Measurements from ENCODE around the gene ESYT2.

The ESYT2 gene

GRCh38 chr7:158821171-158822031 lies 7.9 kb downstream of the ESYT2 start:
- no peak for DNase-seq

GRCh38 chr7:158820656-158821055 lies 8.7 kb downstream of the ESYT2 start:
- no peak for DNase-seq

GRCh38 chr7:158819571-158820203 lies 9.6 kb downstream of the ESYT2 start:
- no peak for DNase-seq

GRCh38 chr7:158818325-158819213 lies 10.7 kb downstream of the ESYT2 start:
- peak; percentile 61 to 70 for DNase-seq

- DNase-seq = no peak
These were observed 12.3 kb downstream of the ESYT2 start for GRCh38 chr7:158816995-158817394.

- no peak for DNase-seq
These were observed 13.0 kb downstream of the ESYT2 start for GRCh38 chr7:158816271-158816670.

- no peak for DNase-seq
These were observed 13.5 kb downstream of the ESYT2 start for GRCh38 chr7:158815800-158816128.

- DNase-seq = no peak
These were observed 14.1 kb downstream of the ESYT2 start for GRCh38 chr7:158815083-158815799.

GRCh38 chr7:158814637-158815036 lies 14.7 kb downstream of the ESYT2 start:
- no peak for DNase-seq

GRCh38 chr7:158812684-158813083 lies 16.6 kb downstream of the ESYT2 start:
- DNase-seq = peak; percentile 42 to 61

- DNase-seq = no peak
These were observed 17.4 kb downstream of the ESYT2 start for GRCh38 chr7:158811894-158812293.

GRCh38 chr7:158811461-158811860 lies 17.8 kb downstream of the ESYT2 start:
- peak; percentile 65 to 72 for DNase-seq

- no peak for DNase-seq
These were observed 18.5 kb downstream of the ESYT2 start for GRCh38 chr7:158810846-158811245.

- no peak for DNase-seq
These were observed 19.7 kb downstream of the ESYT2 start for GRCh38 chr7:158809596-158809995.

GRCh38 chr7:158808126-158808525 lies 21.2 kb downstream of the ESYT2 start:
- DNase-seq = no peak

- no peak for DNase-seq
These were observed 23.4 kb downstream of the ESYT2 start for GRCh38 chr7:158805937-158806336.

GRCh38 chr7:158805414-158805813 lies 23.9 kb downstream of the ESYT2 start:
- no peak for DNase-seq

- DNase-seq = no peak
These were observed 25.0 kb downstream of the ESYT2 start for GRCh38 chr7:158804335-158804734.

GRCh38 chr7:158803367-158803969 lies 25.8 kb downstream of the ESYT2 start:
- DNase-seq = no peak

GRCh38 chr7:158802535-158803366 lies 26.6 kb downstream of the ESYT2 start:
- no peak for DNase-seq

GRCh38 chr7:158798741-158799140 lies 30.6 kb downstream of the ESYT2 start:
- no peak for DNase-seq

All from activated CD4-positive, alpha-beta T cell treated with anti-CD3 and anti-CD28 coated beads, Interleukin-2, amount 50 U/mL, for 48 hours (primary cell).